Hepatocyte (in vitro differentiated cells): ENCODE data around the gene C3orf20. TPM values are rescaled to one million over a fixed set of nuclear protein-coding genes. Genes with fewer than 3 reads are reported as not detected.

Experiments
- DNase-seq: peaks from one replicate; pipeline ENCODE4 v3.0.0-alpha.2; 2016; ENCODE audit warnings: low spot score
- H2AFZ ChIP-seq: fragments of 200-600 bp; sonication (generic); 2 replicates; pipeline ENCODE4 v1.6.0; 2016; ENCODE audit warnings: antibody characterized with exemption, mild to moderate bottlenecking
- H3K27ac ChIP-seq: fragments of 200-600 bp; sonication (generic); 2 replicates; pipeline ENCODE4 v1.5.1; 2016; ENCODE audit warnings: mild to moderate bottlenecking
- H3K27me3 ChIP-seq: fragments of 200-600 bp; sonication (generic); 2 replicates; pipeline ENCODE4 v1.6.1; 2016
- H3K36me3 ChIP-seq: fragments of 200-600 bp; sonication (generic); replicated peaks from 2 replicates; pipeline ENCODE4 v1.5.1; 2016; ENCODE audit warnings: low read depth; ENCODE audit not compliant: insufficient read depth
- H3K4me1 ChIP-seq: fragments of 200-600 bp; sonication (generic); 2 replicates; pipeline ENCODE4 v1.5.1; 2016; ENCODE audit warnings: mild to moderate bottlenecking, moderate library complexity; ENCODE audit not compliant: insufficient read depth
- H3K4me2 ChIP-seq: fragments of 200-600 bp; sonication (generic); 2 replicates; pipeline ENCODE4 v1.6.0; 2016
- H3K4me3 ChIP-seq: fragments of 200-600 bp; sonication (generic); 2 replicates; pipeline ENCODE4 v1.5.1; 2016; ENCODE audit warnings: mild to moderate bottlenecking
- H3K79me2 ChIP-seq: fragments of 200-600 bp; sonication (generic); 2 replicates; pipeline ENCODE4 v1.6.0; 2017; ENCODE audit warnings: mild to moderate bottlenecking
- H3K9me2 ChIP-seq: fragments of 200-600 bp; sonication (generic); replicated peaks from 2 replicates; pipeline ENCODE4 v1.6.0; 2017; ENCODE audit warnings: mild to moderate bottlenecking; ENCODE audit not compliant: insufficient read depth
- H3K9me3 ChIP-seq: fragments of 200-600 bp; sonication (generic); 2 replicates; pipeline ENCODE4 v1.5.1; 2016; ENCODE audit warnings: low read depth, mild to moderate bottlenecking
- H4K20me1 ChIP-seq: fragments of 200-600 bp; sonication (generic); 2 replicates; pipeline ENCODE4 v1.6.0; 2016; ENCODE audit warnings: mild to moderate bottlenecking; ENCODE audit not compliant: insufficient read depth, poor library complexity, severe bottlenecking
- EZH2 ChIP-seq: fragments of 200-600 bp; sonication (generic); IDR thresholded peaks from 2 replicates; pipeline ENCODE4 v1.6.1; 2016; ENCODE audit warnings: antibody characterized with exemption, mild to moderate bottlenecking, borderline replicate concordance
- EZH2phosphoT487 ChIP-seq: fragments of 200-600 bp; sonication (generic); IDR thresholded peaks from one replicate; pipeline ENCODE4 v1.6.1; 2018; ENCODE audit warnings: antibody characterized with exemption, mild to moderate bottlenecking, low read depth, moderate library complexity; ENCODE audit not compliant: unreplicated experiment, severe bottlenecking
- WGBS: methylation state at CpG from one replicate; pipeline ENCODE4 v1.1.6; 2016; ENCODE audit warnings: low lambda C conversion rate; ENCODE audit errors: missing lambda C conversion rate; 5-methylcytosine and 5-hydroxymethylcytosine counted together
- polyA plus RNA-seq: library from polyadenylated mRNA; unstranded; fragments of >200 nt; fragmentation: Nextera tagmentation; extraction: Ambion mirVana; gene quantifications from 2 replicates; pipeline ENCODE4 v1.2.1, GENCODE V29; 2016
- total RNA-seq: library from RNA; depleted of rRNA; stranded (reverse); fragments of >200 nt; gene quantifications from 2 replicates; pipeline ENCODE4 v1.2.3, GENCODE V29; 2014
- TF ChIP-seq, protein P1 (sequence below): fragments of 200-600 bp; sonication (generic); IDR thresholded peaks from 2 replicates; pipeline ENCODE4 v1.5.1; 2016; ENCODE audit warnings: antibody characterized with exemption, mild to moderate bottlenecking; ENCODE audit not compliant: poor library complexity

The C3orf20 gene
- total and polyA plus RNA-seq, 2 experiments from 2014 or later, result 0.07 TPM; not detected in 1

DNA sequence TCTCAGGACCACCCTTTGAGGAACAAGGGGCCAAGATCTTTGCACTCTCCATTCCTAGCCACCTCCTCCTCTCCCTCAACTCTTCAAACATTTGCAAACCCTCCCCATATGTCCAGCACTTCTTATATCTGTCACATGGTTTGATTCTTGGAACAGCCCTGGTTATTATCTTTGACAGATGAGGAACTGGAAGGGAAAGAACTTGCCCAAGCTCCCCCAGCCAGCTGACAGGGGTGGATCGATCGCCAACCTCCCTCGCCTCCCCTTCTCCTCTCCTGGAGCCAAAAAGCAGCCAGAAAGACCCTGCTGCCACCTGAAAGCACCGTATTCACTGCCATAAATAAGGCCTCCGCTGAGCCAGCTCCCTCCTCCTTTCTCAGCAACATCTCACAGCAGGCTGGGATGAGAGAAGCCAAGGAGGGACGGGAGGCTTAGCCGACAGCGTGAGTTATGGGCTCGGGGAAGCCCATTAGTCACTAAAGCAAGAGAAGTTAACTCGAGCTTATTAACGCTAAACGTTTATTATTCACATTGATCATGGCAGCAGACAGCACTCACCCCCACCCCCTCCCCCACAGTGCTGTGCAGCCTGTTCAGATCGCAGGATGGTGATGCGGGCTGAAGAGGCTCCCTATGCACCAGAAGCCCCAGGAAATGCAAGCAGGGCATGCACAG, 121.6 kb downstream of the C3orf20 start:
- Histone ChIP-seq H3K36me3 (no peaks in the 10 kb centered on the region), H3K4me2 (no peak overlapping the region), H2AFZ (no peak overlapping the region), H3K4me3 (no peak overlapping the region), H4K20me1 (no peaks in the 10 kb centered on the region), H3K4me1 (no peaks in the 10 kb centered on the region), H3K9me2 (no peaks in the 10 kb centered on the region), H3K9me3 (no peaks in the 10 kb centered on the region), H3K79me2 (no peaks in the 10 kb centered on the region), H3K27me3 (peaks cover 3% of the 10 kb centered on the region), H3K27ac (no peak overlapping the region)
- TF ChIP-seq, protein P1, sequence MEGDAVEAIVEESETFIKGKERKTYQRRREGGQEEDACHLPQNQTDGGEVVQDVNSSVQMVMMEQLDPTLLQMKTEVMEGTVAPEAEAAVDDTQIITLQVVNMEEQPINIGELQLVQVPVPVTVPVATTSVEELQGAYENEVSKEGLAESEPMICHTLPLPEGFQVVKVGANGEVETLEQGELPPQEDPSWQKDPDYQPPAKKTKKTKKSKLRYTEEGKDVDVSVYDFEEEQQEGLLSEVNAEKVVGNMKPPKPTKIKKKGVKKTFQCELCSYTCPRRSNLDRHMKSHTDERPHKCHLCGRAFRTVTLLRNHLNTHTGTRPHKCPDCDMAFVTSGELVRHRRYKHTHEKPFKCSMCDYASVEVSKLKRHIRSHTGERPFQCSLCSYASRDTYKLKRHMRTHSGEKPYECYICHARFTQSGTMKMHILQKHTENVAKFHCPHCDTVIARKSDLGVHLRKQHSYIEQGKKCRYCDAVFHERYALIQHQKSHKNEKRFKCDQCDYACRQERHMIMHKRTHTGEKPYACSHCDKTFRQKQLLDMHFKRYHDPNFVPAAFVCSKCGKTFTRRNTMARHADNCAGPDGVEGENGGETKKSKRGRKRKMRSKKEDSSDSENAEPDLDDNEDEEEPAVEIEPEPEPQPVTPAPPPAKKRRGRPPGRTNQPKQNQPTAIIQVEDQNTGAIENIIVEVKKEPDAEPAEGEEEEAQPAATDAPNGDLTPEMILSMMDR, result no peak
- no peak for TF ChIP-seq EZH2phosphoT487
- no peak for TF ChIP-seq EZH2
- WGBS, result 66% methylated on average over 14 of the region's 14 CpGs
- DNase-seq, result no peak

DNA sequence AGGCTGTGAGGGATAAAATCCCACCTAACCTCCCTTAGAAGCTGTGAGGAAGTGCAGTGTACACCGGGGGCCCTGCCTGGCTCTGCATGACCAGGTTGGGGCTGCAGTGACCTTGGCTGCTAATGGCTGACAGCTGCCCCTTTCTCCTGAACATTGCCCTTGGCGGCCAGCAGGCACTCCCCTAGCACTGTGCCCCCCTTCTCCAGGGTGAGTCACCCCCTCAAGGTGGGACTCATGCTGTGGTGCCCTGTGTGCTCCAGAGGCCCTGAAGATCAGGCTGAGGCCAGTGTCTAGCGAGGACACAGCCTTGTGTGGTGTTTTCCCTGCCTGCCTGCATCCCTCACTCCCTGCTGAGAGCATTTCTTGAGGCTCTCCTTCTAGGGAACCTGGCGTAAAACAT, 122.8 kb downstream of the C3orf20 start:
- Histone ChIP-seq H3K4me2 (no peak overlapping the region), H3K79me2 (no peaks in the 10 kb centered on the region), H3K27ac (no peak overlapping the region), H3K4me3 (no peak overlapping the region), H2AFZ (no peak overlapping the region), H3K27me3 (peaks cover 3% of the 10 kb centered on the region), H3K9me3 (no peaks in the 10 kb centered on the region), H4K20me1 (no peaks in the 10 kb centered on the region), H3K4me1 (peaks cover under 1% of the 10 kb centered on the region), H3K36me3 (no peaks in the 10 kb centered on the region), H3K9me2 (no peaks in the 10 kb centered on the region)
- TF ChIP-seq EZH2, result no peak
- TF ChIP-seq, protein P1, result no peak
- WGBS, result 85% methylated on average over 4 of the region's 4 CpGs
- DNase-seq, result no peak

DNA sequence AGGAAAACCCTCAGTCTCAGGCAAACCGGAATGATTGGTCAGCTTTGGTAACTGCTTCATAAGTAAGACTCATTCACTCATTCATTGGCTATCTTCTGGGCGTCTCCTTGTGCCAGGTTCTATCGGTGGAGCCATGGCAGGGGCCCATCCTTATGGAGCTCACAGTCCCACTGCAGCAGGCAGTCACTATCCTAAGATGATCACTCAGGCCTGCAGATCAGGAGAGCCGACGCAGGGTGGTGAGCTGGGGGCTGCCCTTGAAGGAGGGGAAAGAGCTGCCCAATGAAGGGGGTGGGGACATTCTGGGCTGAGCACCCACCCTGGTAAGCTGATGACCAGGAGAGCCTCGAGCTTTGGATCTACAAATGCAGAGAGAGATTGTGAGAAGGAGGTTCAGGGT, 123.3 kb downstream of the C3orf20 start:
- Histone ChIP-seq H3K9me3 (no peaks in the 10 kb centered on the region), H3K36me3 (no peaks in the 10 kb centered on the region), H3K79me2 (no peaks in the 10 kb centered on the region), H3K4me2 (no peak overlapping the region), H3K27ac (no peak overlapping the region), H3K4me3 (no peak overlapping the region), H3K9me2 (no peaks in the 10 kb centered on the region), H4K20me1 (no peaks in the 10 kb centered on the region), H3K4me1 (peaks cover 5% of the 10 kb centered on the region), H2AFZ (no peak overlapping the region), H3K27me3 (peaks cover 3% of the 10 kb centered on the region)
- no peak for DNase-seq
- 91% methylated on average over 6 of the region's 6 CpGs for WGBS
- TF ChIP-seq, protein P1, result no peak
- TF ChIP-seq EZH2 (no peak), EZH2phosphoT487 (no peak)

DNA sequence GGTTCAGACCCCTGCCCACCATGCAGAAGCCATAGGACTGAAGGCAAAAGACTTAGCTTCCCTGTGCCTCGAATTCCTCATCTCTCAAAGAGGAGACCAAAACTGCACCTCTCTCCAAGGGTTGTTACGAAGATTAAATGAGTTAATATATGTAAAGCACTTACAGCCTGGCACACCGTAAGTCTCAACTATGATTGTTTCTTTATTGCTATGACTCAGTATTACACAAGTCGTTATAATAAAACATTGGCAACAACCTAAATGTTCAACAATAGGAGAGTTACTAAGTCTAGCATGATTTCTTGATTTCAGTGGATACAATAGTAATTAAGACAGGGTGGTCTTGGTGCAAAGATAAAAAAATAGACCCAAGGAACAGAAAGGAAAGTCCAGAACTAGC, 124.2 kb downstream of the C3orf20 start:
- no peak for DNase-seq
- Histone ChIP-seq H3K4me3 (no peak overlapping the region), H3K27ac (no peak overlapping the region), H3K36me3 (no peaks in the 10 kb centered on the region), H3K9me2 (no peaks in the 10 kb centered on the region), H3K27me3 (peaks cover 3% of the 10 kb centered on the region), H3K9me3 (no peaks in the 10 kb centered on the region), H3K79me2 (no peaks in the 10 kb centered on the region), H2AFZ (no peak overlapping the region), H3K4me1 (peaks cover 12% of the 10 kb centered on the region), H4K20me1 (no peaks in the 10 kb centered on the region), H3K4me2 (no peak overlapping the region)
- WGBS, result 87% methylated on average over 4 of the region's 4 CpGs
- TF ChIP-seq, protein P1, result no peak
- no peak for TF ChIP-seq EZH2phosphoT487
- TF ChIP-seq EZH2, result no peak
